ENCODE measurements around the gene SLC27A6. TPM values are rescaled to one million over a fixed set of nuclear protein-coding genes. Genes with fewer than 3 reads are reported as not detected.

SLC27A6 gene
- total and polyA plus RNA-seq, 10 of the 15 experiments (the other 5 are each of a cell fraction or from before 2014, with no cell fraction given) = not detected

- TF ChIP-seq ZBTB40 (IDR thresholded peaks at IDR 0.05; ENCODE audit: borderline replicate concordance) (no peak), LARP7 (IDR thresholded peaks at IDR 0.05) (no peak), KDM1A (IDR thresholded peaks at IDR 0.05; ENCODE audit: borderline replicate concordance) (no peak), NRF1 (conservative IDR thresholded peaks at IDR 0.05; ENCODE audit: low read depth, low read length) (no peak), CBX5 (IDR thresholded peaks at IDR 0.05; ENCODE audit: low read depth) (no peak)
Measured at GRCh38 chr5:129019401-129019908, 54.2 kb downstream of the SLC27A6 start (continued).

GRCh38 chr5:129020683-129021082 lies 55.4 kb downstream of the SLC27A6 start:
- CTCF ChIA-PET = no interaction called here
- no TSS peak for BruUV-seq (replicated peaks)
- SMC1A ChIA-PET (ENCODE audit: uncharacterized antibody, unreplicated experiment) = interaction anchor here (0.6 to 0.8 kb wide), 2 partner anchors 13 to 293 kb away, joined by 3 read pairs; no protein-coding TSS in a partner anchor
- no peaks in the 10 kb centered on the region for H3K27me3 ChIP-seq (replicated peaks in 1 of 2; ENCODE audit: control insufficient read depth in 2 of 2, insufficient read depth in 2 of 2, low read length in 1 of 2)
- no peak overlapping the region for H2AFZ ChIP-seq (ENCODE audit: control insufficient read depth, low read depth, low read length)
- POLR2A ChIA-PET = no interaction called here
- intact Hi-C loops (cut with micrococcal nuclease; ENCODE audit: unreplicated experiment) = no loop called here
- H3K4me2 ChIP-seq (ENCODE audit: control insufficient read depth, insufficient read depth) = no peak overlapping the region
- ATAC-seq (no peak), FAIRE-seq (no peak), DNase-seq (ENCODE audit: low read depth, low spot score) (no peak)
- H3K9me3 ChIP-seq (replicated peaks; ENCODE audit: control insufficient read depth, insufficient read depth, low read length) = no peaks in the 10 kb centered on the region
- H3K36me3 ChIP-seq (ENCODE audit: control insufficient read depth in 2 of 2, insufficient read depth in 2 of 2, low read length in 1 of 2) = no peaks in the 10 kb centered on the region
- 44% methylated on average over 4 of the region's 4 CpGs for WGBS (ENCODE audit: insufficient coverage, insufficient replicate concordance, low lambda C conversion rate, missing lambda C conversion rate)
- no peaks in the 10 kb centered on the region for H3K79me2 ChIP-seq (ENCODE audit: control insufficient read depth, insufficient read depth, low read length)
- RAD21 ChIA-PET (ENCODE audit: unreplicated experiment) = no interaction called here
- no peaks in the 10 kb centered on the region for H4K20me1 ChIP-seq (ENCODE audit: control insufficient read depth, insufficient read depth)
- no peak overlapping the region for H3K4me3 ChIP-seq
- in situ Hi-C loops (cut with MboI) = no loop called here
- no peak overlapping the region for H3K27ac ChIP-seq (ENCODE audit: control insufficient read depth, insufficient read depth)
- H3K9ac ChIP-seq (ENCODE audit: control insufficient read depth, insufficient read depth, low read length) = no peak overlapping the region
- no peaks in the 10 kb centered on the region for H3K4me1 ChIP-seq (ENCODE audit: control insufficient read depth, insufficient read depth, low read length)
- no peak for TF ChIP-seq FOXM1 (IDR thresholded peaks at IDR 0.05; ENCODE audit: low read depth, low read length)
- TF ChIP-seq RAD51 (IDR thresholded peaks at IDR 0.05) = no peak
- TF ChIP-seq E2F4 (IDR thresholded peaks at IDR 0.05; ENCODE audit: low read depth, low read length) = no peak
- no peak for TF ChIP-seq BMI1 (IDR thresholded peaks at IDR 0.05; ENCODE audit: borderline replicate concordance)
- no peak for TF ChIP-seq SREBF2 (IDR thresholded peaks at IDR 0.05; ENCODE audit: low read length)
- TF ChIP-seq STAT3 (IDR thresholded peaks at IDR 0.05; ENCODE audit: low read depth, low read length) = no peak
- no peak for TF ChIP-seq NFXL1 (IDR thresholded peaks at IDR 0.05; ENCODE audit: borderline replicate concordance)
- no peak for TF ChIP-seq PBX3 (IDR thresholded peaks at IDR 0.05; ENCODE audit: insufficient replicate concordance, low read depth, low read length)
- TF ChIP-seq SMARCA5 (IDR thresholded peaks at IDR 0.05) = no peak
- no peak for TF ChIP-seq RELA (IDR thresholded peaks at IDR 0.05; ENCODE audit: borderline replicate concordance, partially characterized antibody)
- TF ChIP-seq MYB (IDR thresholded peaks at IDR 0.05; ENCODE audit: borderline replicate concordance, low read depth, low read length) = no peak
